Measurements from ENCODE around the gene NHS. TPM values are rescaled to one million over a fixed set of nuclear protein-coding genes. Genes with fewer than 3 reads are reported as not detected.

The NHS gene
- total RNA-seq, 4 donors from 2014 or later: 5.0 to 8.7 (median 6.2) TPM

GRCh38 chrX:17759990-17760389 lies 385.0 kb downstream of the NHS start:
- 92% methylated on average over 1 of the region's 1 CpG for WGBS
- Histone ChIP-seq H3K36me3 (peaks cover 0 to 4% (median 0%) of the 10 kb centered on the region in 4 donors), H3K27me3 (no peaks in the 10 kb centered on the region), H3K9me3 (no peaks in the 10 kb centered on the region), H3K27ac (replicated peaks in 1 of 4) (no peak overlapping the region), H3K4me3 (no peak overlapping the region), H3K4me1 (no peaks in the 10 kb centered on the region)
- intact Hi-C loops (cut with DNase I): no loop called here
- DNase-seq (ENCODE audit: extremely low spot score): no peak
- TF ChIP-seq POLR2A (IDR thresholded peaks at IDR 0.05; ENCODE audit: low read depth) (no peak), CTCF (IDR thresholded peaks at IDR 0.05) (no peak), EP300 (IDR thresholded peaks at IDR 0.05) (no peak), POLR2AphosphoS5 (IDR thresholded peaks at IDR 0.05) (no peak)

- no peak overlapping the region for H3K4me3 ChIP-seq
- peaks cover 0 to 6% (median 0%) of the 10 kb centered on the region in 4 donors for H3K27me3 ChIP-seq
- H3K36me3 ChIP-seq: no peaks in the 10 kb centered on the region
- H3K27ac ChIP-seq (replicated peaks in 1 of 4): no peak overlapping the region
- intact Hi-C loops (cut with DNase I): no loop called here
- WGBS: 44% methylated on average over 1 of the region's 1 CpG
- no peaks in the 10 kb centered on the region for H3K9me3 ChIP-seq
- no peaks in the 10 kb centered on the region for H3K4me1 ChIP-seq
- no peak for TF ChIP-seq EP300 (IDR thresholded peaks at IDR 0.05)
- TF ChIP-seq POLR2A (IDR thresholded peaks at IDR 0.05; ENCODE audit: low read depth): no peak
- TF ChIP-seq CTCF (IDR thresholded peaks at IDR 0.05): no peak
- no peak for TF ChIP-seq POLR2AphosphoS5 (IDR thresholded peaks at IDR 0.05)
- DNase-seq (ENCODE audit: extremely low spot score): no peak
These were observed 392.7 kb downstream of the NHS start for GRCh38 chrX:17767734-17768133.

GRCh38 chrX:17768997-17769396 lies 394.0 kb downstream of the NHS start:
- intact Hi-C loops (cut with DNase I): no loop called here
- TF ChIP-seq CTCF (IDR thresholded peaks at IDR 0.05) (no peak), POLR2A (IDR thresholded peaks at IDR 0.05; ENCODE audit: low read depth) (no peak)
- peaks cover 0 to 6% (median 0%) of the 10 kb centered on the region in 4 donors for H3K27me3 ChIP-seq
- H3K36me3 ChIP-seq: no peaks in the 10 kb centered on the region
- no peak overlapping the region for H3K4me3 ChIP-seq
- H3K4me1 ChIP-seq: no peaks in the 10 kb centered on the region
- H3K27ac ChIP-seq (replicated peaks in 1 of 4): no peak overlapping the region
- no peak for DNase-seq (ENCODE audit: extremely low spot score)
- WGBS: 70% methylated on average over 5 of the region's 5 CpGs
- H3K9me3 ChIP-seq: no peaks in the 10 kb centered on the region

- no peaks in the 10 kb centered on the region for H3K36me3 ChIP-seq
- H3K27ac ChIP-seq (replicated peaks in 1 of 4): no peak overlapping the region
- DNase-seq (ENCODE audit: extremely low spot score): no peak
- no peaks in the 10 kb centered on the region for H3K4me1 ChIP-seq
- no peak overlapping the region for H3K4me3 ChIP-seq
- intact Hi-C loops (cut with DNase I): no loop called here
- no peaks in the 10 kb centered on the region for H3K9me3 ChIP-seq
- 57% methylated on average over 3 of the region's 3 CpGs for WGBS
- TF ChIP-seq CTCF (IDR thresholded peaks at IDR 0.05): no peak
- TF ChIP-seq EP300 (IDR thresholded peaks at IDR 0.05): no peak
- no peak for TF ChIP-seq POLR2AphosphoS5 (IDR thresholded peaks at IDR 0.05)
- no peak for TF ChIP-seq POLR2A (IDR thresholded peaks at IDR 0.05; ENCODE audit: low read depth)
- peaks cover 0 to 6% (median 0%) of the 10 kb centered on the region in 4 donors for H3K27me3 ChIP-seq
These were observed 394.8 kb downstream of the NHS start for GRCh38 chrX:17769701-17770269.

Measured in esophagus muscularis mucosa (tissue), 4 donors.